Neuron (in vitro differentiated cells): ENCODE measurements around the gene RFTN1.

Experiments
- H2AFZ ChIP-seq: one replicate; pipeline ENCODE4 v1.6.1; 2013; ENCODE audit warnings: low read depth, mild to moderate bottlenecking, inconsistent platforms, low read length, moderate library complexity
- H3K27me3 ChIP-seq: one replicate; pipeline ENCODE4 v1.6.1; 2013; ENCODE audit warnings: low read length; ENCODE audit not compliant: insufficient read depth
- H3K36me3 ChIP-seq: one replicate; pipeline ENCODE4 v1.6.1; 2013; ENCODE audit warnings: low read length; ENCODE audit not compliant: insufficient read depth
- H3K4me1 ChIP-seq: one replicate; pipeline ENCODE4 v1.6.1; 2013; ENCODE audit warnings: low read length; ENCODE audit not compliant: insufficient read depth
- H3K4me3 ChIP-seq: 2 replicates; pipeline ENCODE4 v1.5.1; 2013; ENCODE audit warnings: mild to moderate bottlenecking, low read length, moderate library complexity
- H3K9me3 ChIP-seq: one replicate; pipeline ENCODE4 v1.6.1; 2013; ENCODE audit warnings: low read length

The RFTN1 gene

GRCh38 chr3:16308727-16309126, 204.8 kb downstream of the RFTN1 start:
- no peak overlapping the region for H3K4me3 ChIP-seq
- no peaks in the 10 kb centered on the region for H3K9me3 ChIP-seq
- no peaks in the 10 kb centered on the region for H3K27me3 ChIP-seq
- peaks cover 14% of the 10 kb centered on the region for H3K36me3 ChIP-seq
- no peak overlapping the region for H2AFZ ChIP-seq
- H3K4me1 ChIP-seq = no peaks in the 10 kb centered on the region

GRCh38 chr3:16307832-16308531, 205.5 kb downstream of the RFTN1 start:
- H3K4me3 ChIP-seq = no peak overlapping the region
- no peaks in the 10 kb centered on the region for H3K27me3 ChIP-seq
- no peak overlapping the region for H2AFZ ChIP-seq
- no peaks in the 10 kb centered on the region for H3K9me3 ChIP-seq
- H3K4me1 ChIP-seq = no peaks in the 10 kb centered on the region
- H3K36me3 ChIP-seq = peaks cover 20% of the 10 kb centered on the region

GRCh38 chr3:16305111-16305541, 208.4 kb downstream of the RFTN1 start:
- Histone ChIP-seq H3K27me3 (no peaks in the 10 kb centered on the region), H2AFZ (no peak overlapping the region), H3K9me3 (no peaks in the 10 kb centered on the region), H3K4me1 (no peaks in the 10 kb centered on the region), H3K4me3 (no peak overlapping the region), H3K36me3 (peaks cover 31% of the 10 kb centered on the region)

GRCh38 chr3:16304061-16305010, 209.2 kb downstream of the RFTN1 start:
- Histone ChIP-seq H3K27me3 (no peaks in the 10 kb centered on the region), H3K9me3 (no peaks in the 10 kb centered on the region), H3K36me3 (peaks cover 31% of the 10 kb centered on the region), H3K4me3 (no peak overlapping the region), H2AFZ (no peak overlapping the region), H3K4me1 (no peaks in the 10 kb centered on the region)

- Histone ChIP-seq H3K4me3 (no peak overlapping the region), H3K4me1 (no peaks in the 10 kb centered on the region), H2AFZ (no peak overlapping the region), H3K27me3 (no peaks in the 10 kb centered on the region), H3K36me3 (peaks cover 34% of the 10 kb centered on the region), H3K9me3 (no peaks in the 10 kb centered on the region)
Measured at GRCh38 chr3:16303037-16303575, 210.4 kb downstream of the RFTN1 start.

GRCh38 chr3:16302082-16302631, 211.3 kb downstream of the RFTN1 start:
- Histone ChIP-seq H3K4me3 (no peak overlapping the region), H3K27me3 (no peaks in the 10 kb centered on the region), H3K4me1 (no peaks in the 10 kb centered on the region), H2AFZ (no peak overlapping the region), H3K9me3 (peaks cover 2% of the 10 kb centered on the region), H3K36me3 (peaks cover 40% of the 10 kb centered on the region)

GRCh38 chr3:16301507-16301906, 212.0 kb downstream of the RFTN1 start:
- no peak overlapping the region for H3K4me3 ChIP-seq
- H2AFZ ChIP-seq = no peak overlapping the region
- H3K36me3 ChIP-seq = peaks cover 41% of the 10 kb centered on the region
- H3K4me1 ChIP-seq = no peaks in the 10 kb centered on the region
- H3K27me3 ChIP-seq = no peaks in the 10 kb centered on the region
- H3K9me3 ChIP-seq = peaks cover 4% of the 10 kb centered on the region

- Histone ChIP-seq H3K27me3 (no peaks in the 10 kb centered on the region), H3K9me3 (peaks cover 7% of the 10 kb centered on the region), H2AFZ (no peak overlapping the region), H3K4me1 (no peaks in the 10 kb centered on the region), H3K36me3 (peaks cover 43% of the 10 kb centered on the region), H3K4me3 (no peak overlapping the region)
Measured at GRCh38 chr3:16300881-16301359, 212.6 kb downstream of the RFTN1 start.

GRCh38 chr3:16300307-16300706, 213.2 kb downstream of the RFTN1 start:
- peaks cover 49% of the 10 kb centered on the region for H3K36me3 ChIP-seq
- H3K4me1 ChIP-seq = no peaks in the 10 kb centered on the region
- H3K9me3 ChIP-seq = peaks cover 8% of the 10 kb centered on the region
- H2AFZ ChIP-seq = no peak overlapping the region
- H3K4me3 ChIP-seq = no peak overlapping the region
- H3K27me3 ChIP-seq = no peaks in the 10 kb centered on the region

GRCh38 chr3:16299746-16300145, 213.8 kb downstream of the RFTN1 start:
- Histone ChIP-seq H3K4me3 (no peak overlapping the region), H3K4me1 (no peaks in the 10 kb centered on the region), H3K36me3 (peaks cover 53% of the 10 kb centered on the region), H2AFZ (no peak overlapping the region), H3K9me3 (peaks cover 10% of the 10 kb centered on the region), H3K27me3 (no peaks in the 10 kb centered on the region)

- H3K9me3 ChIP-seq = peaks cover 11% of the 10 kb centered on the region
- no peaks in the 10 kb centered on the region for H3K27me3 ChIP-seq
- peaks cover 48% of the 10 kb centered on the region for H3K36me3 ChIP-seq
- no peak overlapping the region for H3K4me3 ChIP-seq
- no peaks in the 10 kb centered on the region for H3K4me1 ChIP-seq
- H2AFZ ChIP-seq = no peak overlapping the region
Measured at GRCh38 chr3:16298891-16299290, 214.6 kb downstream of the RFTN1 start.

GRCh38 chr3:16297997-16298885, 215.3 kb downstream of the RFTN1 start:
- Histone ChIP-seq H3K36me3 (peaks cover 44% of the 10 kb centered on the region), H3K4me3 (no peak overlapping the region), H3K27me3 (no peaks in the 10 kb centered on the region), H2AFZ (no peak overlapping the region), H3K9me3 (peaks cover 14% of the 10 kb centered on the region), H3K4me1 (no peaks in the 10 kb centered on the region)
